Stimulated activated naive CD8-positive, alpha-beta T cell treated with anti-CD3 and anti-CD28 coated beads, Interleukin-15, Interleukin-2, amounts not matched to agents 100 U/mL and 50 U/mL, for 24 hours (primary cell): ENCODE measurements around the gene GPC1.
A peak's percentile ranks its signal among the peaks of the same experiment; 100 is the strongest.

ENCODE experiments used
- ATAC-seq: fragments of 150-1000 bp; cut with Tn5 transposase; one replicate; pipeline ENCODE4 v1.10.0; 2021
- DNase-seq: peaks from one replicate; pipeline ENCODE4 v3.0.0; 2021

Gene GPC1

GRCh38 chr2:240397542-240397916 lies 37.9 kb upstream of the GPC1 start:
- DNase-seq (peak; percentile 1), ATAC-seq (no peak)

DNA sequence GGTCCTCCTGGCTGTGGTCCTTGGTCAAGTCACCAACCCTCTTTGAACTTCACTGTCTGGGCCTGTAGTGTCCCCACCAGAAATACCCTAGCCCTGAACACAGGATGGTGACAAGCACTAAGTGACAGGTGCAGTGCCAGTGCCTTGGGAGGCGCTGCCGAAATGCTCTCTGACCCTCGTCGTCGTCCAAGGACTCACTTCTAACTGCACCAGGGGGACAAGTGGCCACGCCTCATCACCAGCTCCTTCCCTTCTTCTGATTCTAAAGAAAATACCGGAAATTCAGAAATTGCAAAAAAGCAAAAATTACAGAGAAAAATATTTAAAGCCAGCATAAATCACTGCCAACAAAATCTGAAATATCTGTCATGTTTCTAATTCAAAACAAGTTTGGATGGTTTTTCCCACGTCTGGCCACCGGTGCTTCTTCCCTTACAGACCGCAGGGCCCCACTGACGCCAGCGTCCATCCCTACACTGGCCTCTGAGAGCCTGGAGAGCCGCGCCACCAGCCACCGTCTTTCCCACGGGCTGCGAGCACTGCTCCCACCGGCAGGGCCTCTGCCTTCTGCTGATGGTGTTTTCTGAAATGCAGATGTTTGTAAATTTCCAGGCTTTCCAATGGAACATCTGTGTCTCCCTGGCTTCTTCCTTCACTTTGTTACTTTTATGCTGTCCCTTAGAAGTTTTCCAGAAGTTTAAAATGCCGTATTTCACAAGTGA lies 37.4 kb upstream of the GPC1 start:
- DNase-seq = no peak
- no peak for ATAC-seq

DNA sequence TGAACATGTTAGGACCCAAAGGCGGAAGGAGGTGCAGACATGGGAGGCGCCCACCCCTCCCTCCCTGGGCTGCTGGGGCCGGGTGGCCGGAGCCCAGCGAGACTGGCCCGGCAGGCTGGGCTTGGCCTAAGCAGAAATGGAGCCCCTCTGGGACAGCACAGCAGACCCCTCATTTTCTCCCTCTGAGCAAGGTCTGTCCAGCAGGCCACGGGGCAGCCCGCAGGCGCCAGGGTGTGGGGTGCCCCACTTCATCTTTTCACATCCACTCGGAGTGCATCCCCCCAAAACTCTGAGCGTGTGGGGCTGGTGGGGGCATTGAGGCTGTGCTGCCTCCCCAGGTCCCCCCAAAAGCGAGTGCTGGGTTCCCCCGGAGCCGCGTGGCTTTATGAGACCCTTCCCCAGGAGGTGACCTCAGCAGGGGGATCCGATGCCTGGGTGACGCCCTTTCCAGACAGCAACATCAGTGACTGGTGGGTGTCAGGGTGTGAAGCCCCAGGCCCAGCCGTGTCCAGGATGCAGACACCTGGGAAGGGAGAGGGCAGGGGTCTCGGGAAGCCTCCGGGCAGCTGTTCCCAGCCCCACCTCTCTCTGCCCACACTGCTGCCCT lies 36.7 kb upstream of the GPC1 start:
- ATAC-seq (no peak), DNase-seq (no peak)

DNA sequence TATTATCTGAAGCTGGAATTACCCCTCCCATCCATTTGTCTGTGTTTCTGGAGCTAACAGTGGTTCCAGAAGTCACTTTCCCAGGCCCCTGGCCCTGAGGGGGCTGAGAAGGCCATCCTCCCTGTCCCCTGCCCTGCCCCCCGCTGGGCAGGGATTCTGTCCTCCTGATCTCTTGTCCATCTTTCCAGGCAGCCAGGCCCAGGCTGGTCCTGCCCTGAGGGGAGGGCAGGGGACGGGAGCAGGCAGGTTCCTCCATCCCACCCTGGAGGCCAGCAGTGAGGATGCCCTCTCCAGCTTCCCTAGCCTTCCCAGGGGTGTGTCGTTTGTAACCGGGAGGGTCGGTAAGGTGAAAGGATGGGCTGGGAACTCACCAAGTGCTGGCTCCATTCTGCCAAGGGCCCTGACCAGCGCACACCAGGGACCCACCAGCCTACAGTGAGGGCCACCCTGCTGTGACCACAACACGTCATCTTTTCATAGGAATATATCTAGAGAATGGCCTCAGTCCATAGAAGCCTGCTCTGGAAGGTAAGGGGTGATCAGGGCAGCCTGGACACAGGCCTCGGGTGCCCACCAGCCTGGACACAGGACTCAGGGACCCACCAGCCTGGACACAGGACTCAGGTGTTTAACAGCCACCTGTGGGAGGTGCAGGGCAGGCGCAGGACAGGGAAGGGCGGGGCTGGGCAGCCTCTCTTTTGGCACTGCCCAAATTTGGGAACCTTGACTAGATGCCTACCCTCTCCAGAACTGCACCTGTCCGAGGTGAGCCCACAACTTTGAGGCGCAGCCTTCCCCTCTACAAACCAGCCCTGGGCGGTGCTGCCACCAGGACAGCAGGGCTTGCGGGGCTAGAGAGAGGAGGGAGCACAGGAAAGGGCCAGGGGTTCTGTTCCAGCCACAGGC lies 35.8 kb upstream of the GPC1 start:
- DNase-seq = no peak
- ATAC-seq = no peak

DNA sequence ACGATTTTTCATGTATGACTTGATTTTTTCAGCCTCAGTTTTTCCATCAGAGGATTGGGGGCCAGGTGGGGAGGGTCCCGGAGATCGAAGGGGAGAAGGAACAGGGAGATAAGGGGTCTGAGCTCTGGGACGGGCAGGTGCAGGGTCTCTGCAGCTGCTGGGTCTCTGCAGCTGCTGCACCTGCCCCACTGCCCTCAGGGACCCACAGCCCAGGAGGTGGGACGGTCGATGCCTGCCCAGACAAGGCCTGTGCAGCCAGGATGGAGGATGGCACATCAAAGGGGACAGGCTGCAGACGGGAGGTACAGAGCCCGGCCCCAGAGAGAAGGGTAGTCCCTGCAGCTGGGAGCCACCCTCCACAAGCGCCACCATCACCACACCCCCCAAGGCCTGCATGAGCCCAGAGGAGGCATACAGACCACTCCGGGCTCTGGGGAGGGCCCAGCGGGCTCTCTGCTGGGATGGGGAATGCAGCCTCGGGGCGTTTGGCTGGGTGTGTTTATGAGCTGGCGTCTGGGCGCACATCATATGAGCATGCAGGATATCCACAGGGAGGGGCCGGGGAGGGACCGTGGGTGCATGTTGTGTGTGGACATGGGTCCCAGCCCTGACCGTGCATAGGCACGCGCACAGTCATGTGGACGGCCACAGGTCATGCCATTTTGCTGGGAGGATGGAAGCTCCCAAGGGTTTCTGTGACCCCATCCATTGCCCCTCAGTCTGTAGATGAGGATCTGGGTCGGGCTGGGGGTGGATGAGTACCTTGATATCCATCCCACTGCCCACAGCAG lies 34.9 kb upstream of the GPC1 start:
- DNase-seq = peak; percentile 2
- ATAC-seq = no peak

GRCh38 chr2:240401308-240401707 lies 34.2 kb upstream of the GPC1 start:
- DNase-seq = no peak
- ATAC-seq = no peak

GRCh38 chr2:240401781-240402551 lies 33.5 kb upstream of the GPC1 start:
- DNase-seq = peak; percentile 0
- no peak for ATAC-seq

DNA sequence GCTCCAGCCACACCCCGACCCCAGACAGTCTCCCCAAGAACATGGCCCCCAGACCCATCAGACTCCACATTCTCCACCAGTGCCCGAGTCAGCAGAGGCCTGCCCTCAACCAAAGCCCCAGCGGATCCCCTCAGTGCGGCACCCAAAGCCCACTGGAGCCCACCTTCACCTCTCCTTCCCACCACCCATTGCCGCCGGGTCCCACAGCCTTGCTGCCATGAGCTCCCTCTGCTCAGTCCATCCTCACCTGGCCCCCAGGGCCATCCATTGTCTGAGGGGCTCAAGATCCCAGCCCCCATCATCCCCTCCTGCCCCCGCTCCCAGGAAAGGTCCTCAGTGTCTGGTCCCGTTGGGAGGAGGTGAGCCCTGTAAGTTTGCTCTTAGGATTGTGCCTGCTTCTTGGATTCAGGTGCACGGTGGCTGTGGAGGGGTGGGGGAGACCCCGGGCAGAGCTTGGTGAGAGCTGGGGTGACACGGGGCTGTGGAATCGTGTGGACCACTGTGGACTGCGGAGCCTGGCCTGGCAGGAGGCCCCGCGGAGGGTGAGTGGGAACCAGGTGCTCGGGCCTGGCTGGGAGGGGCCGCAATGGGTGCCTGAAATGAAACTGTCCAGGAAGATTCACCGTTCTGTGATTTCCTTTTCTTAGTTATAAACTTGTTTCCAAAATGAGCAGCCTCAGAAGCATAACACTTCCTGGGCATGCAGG lies 32.7 kb upstream of the GPC1 start:
- DNase-seq (peak; percentile 1), ATAC-seq (no peak)

GRCh38 chr2:240403396-240404104 lies 31.9 kb upstream of the GPC1 start:
- ATAC-seq (peak; percentile 29), DNase-seq (peak; percentile 2)

DNA sequence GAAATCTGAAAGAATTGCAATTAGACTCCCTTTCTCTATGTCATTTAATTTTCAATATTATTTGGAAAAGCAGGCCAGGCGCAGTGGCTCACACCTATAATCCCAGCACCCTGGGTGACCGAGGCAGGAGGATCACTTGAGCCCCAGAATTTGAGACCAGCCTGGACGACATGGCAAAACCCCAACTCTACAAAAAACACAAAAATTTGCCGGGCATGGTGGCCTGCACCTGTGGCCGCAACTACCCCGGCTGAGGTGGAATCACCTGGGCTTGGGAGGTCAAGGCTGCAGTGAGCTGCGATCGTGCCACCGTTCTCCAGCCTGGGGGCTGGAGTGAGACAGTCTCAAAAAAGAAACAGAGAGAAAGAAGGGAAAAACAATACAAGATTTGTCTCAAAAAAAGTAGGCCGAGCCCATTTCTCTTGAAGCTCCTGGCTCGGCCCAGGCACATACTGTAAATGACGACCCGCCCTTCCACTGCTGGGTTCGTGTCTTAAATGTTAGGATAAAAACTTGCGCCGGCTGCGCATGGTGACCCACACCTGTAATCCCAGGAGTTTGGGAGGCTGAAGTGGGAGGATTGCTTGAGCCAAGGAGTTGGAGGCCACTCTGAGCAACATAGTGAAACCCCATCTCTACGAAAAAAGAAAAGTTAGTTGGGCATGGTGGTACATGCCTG lies 31.1 kb upstream of the GPC1 start:
- no peak for ATAC-seq
- no peak for DNase-seq

DNA sequence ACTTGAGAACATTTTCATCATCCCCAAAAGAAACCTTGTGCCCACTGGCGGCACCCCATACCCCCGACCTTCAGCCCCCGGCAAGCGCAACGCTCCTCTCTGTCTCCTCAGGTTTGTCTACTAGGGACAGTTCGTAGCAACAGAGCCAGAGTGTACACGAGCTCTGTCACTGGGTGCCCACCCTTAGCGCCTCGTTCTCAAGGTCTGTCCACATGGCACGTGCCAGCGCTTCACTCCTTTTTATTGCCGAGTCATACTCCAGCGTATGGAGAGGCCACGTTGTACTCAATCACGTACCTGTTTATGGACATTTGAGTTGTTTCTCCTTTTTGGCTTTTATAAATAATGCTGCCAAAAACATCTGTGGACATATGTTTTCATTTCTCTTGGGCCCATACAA lies 30.3 kb upstream of the GPC1 start:
- no peak for ATAC-seq
- peak; percentile 1 for DNase-seq

DNA sequence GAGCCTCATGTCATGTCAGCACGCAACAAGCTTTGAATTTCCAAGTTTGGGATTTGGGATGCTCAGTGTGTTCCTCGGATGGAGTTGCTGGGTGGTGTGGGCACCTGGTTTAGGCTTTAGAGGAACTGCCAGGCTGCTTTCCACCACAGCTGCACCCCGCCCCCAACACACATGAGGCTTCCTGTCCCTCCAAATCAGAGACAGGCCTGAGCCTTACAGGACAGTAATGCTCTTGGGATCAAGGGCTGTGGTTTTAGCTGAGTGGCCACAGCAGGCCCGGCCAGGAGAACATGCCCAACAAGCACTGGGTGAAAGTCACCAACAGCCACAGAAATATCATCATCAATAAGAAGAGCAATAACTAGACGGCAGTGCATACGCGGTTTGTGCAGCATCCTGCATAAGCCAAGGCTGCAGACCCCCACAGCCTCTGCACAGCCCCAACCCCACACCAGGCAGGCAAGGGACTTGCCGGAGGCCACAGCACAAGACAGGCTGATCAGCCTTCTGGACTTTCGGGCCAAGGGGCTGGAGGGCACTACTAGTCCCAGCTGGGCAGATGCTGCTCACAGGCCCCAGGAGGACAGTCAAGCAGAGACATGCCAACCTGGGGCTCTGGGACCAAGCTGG lies 29.7 kb upstream of the GPC1 start:
- DNase-seq (no peak), ATAC-seq (no peak)

GRCh38 chr2:240407090-240407489 lies 28.4 kb upstream of the GPC1 start:
- DNase-seq = no peak
- ATAC-seq = no peak

GRCh38 chr2:240410004-240410403 lies 25.5 kb upstream of the GPC1 start:
- ATAC-seq = no peak
- DNase-seq = no peak

- DNase-seq (no peak), ATAC-seq (no peak)
These were observed 24.7 kb upstream of the GPC1 start for GRCh38 chr2:240410808-240411207.

DNA sequence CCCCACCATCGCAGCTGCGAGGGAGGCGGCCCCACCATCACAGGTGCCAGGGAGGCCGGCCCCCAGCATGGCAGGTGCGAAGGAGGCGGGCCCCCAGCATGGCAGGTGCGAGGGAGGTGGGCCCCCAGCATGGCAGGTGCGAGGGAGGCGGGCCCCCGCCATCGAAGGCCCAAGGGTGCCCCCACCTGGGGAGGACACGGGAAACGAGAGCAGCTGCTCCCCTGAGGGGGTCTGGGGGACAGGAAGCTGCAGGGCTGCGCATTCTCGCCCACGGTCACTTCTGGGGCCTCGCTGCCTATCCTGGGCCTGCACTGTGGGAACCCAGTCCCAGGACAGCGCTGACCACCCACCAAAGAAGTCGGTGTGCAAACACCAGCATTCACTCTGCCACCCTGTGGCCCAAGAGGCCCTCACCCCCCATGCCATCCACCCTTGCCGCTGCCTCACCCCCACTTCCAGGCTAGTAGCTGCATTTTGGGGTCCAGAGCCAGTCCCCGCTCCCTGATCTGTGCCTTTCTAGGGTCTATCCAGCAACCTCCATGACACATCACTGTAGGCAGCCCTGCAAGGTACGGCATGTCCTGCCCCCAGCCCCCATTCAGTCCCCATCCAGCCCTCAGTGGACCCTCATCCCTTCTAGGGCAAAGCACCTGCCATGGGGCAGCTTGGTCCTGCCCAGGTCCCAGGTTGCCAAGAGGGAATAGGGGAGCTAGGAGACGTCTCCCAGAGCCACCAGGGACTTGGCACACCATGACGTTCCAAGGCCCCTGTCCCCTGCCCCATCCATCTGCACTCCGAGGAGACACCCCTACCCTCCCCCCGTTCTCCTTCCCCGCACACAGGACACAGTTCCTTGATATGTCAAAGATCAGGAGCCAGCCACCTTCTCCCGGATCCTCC lies 24.0 kb upstream of the GPC1 start:
- no peak for ATAC-seq
- peak; percentile 0 for DNase-seq

DNA sequence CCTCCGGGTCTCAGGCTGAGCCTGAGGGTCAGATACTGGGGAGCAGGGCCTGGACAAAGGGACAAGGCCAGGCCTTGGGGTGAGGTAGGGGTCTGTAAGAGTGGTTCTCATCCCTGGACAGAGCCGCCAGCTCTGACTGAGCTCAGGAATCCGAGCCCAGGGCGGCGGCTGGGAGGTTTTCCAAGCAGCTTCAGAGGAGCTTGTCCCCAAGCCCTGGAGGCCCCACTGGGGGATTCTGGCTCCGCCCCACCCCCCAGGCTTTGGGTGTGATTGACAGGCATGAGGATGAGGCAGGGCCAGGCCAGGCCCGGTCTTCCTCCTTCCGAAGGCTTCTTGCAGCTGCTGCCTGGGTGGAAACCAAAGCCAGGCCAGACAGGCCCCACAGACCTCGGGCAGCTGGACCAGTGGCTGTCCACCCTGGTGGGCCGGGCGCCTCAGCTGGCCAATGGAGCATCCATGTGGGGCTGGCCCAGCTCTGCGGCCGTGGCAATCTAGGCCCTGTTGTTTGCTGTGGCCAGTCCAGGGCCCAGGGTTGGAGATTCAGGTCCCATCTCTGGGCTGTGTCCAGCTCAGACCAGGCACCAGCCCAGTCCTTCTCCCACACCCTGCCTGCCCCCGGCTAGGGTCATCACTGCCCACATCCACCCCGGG lies 23.1 kb upstream of the GPC1 start:
- ATAC-seq (no peak), DNase-seq (no peak)
